ENCODE results near the gene BCO1. TPM values are rescaled to one million over a fixed set of nuclear protein-coding genes. Genes with fewer than 3 reads are reported as not detected.

BCO1 gene
- polyA plus RNA-seq, 2 donors, result 0.16 to 0.41 TPM

DNA sequence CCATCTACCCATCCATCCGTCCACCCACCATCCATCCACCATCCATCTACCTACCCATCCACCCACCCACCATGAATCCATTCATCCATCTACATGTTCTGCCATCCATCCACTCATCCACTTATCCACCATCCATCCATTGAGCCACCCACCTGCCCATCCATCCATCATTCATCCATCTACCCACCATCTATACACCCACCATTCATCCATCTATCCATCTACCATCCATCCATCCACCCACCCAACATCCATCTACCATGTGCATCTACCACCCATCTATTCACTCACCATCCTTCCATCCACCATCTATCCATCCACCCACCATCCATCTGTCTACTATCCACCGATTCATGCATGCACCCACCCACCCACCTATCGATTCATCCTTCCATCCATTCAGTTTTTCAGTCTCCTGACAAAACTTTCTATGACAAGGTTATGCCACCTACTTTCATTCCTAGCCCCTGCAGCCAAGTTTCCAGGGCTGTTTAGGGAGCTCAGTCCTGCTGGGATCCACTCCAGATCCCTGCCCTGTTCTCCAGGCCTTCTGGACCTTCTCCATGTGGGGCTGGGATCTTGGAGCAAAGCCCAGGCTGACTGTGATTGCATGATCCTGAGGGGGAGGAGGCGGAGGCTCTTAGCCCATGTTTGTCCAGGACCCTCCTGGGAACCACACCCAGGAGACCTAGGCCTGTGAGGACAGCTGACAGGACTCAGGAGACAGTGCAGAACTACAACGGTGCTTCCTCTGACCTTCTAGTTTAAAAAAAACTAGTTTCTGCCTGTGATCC is 27.4 kb downstream of the BCO1 start:
- 44 to 55% methylated on average over 5 of the region's 5 CpGs for WGBS, 2 donors
- Histone ChIP-seq H3K27ac (ENCODE audit: low read depth in 2 of 2, low read length in 1 of 2) (peak overlapping the region; percentile 85 to 90), H3K27me3 (ENCODE audit: control insufficient read depth in 1 of 2, insufficient read depth in 2 of 2, low read length in 2 of 2) (no peaks in the 10 kb centered on the region), H3K9me3 (ENCODE audit: control insufficient read depth in 2 of 2, insufficient read depth in 1 of 2, low read depth in 1 of 2, low read length in 1 of 2) (no peaks in the 10 kb centered on the region), H3K4me3 (ENCODE audit: low read depth in 1 of 2, low read length in 2 of 2) (no peak overlapping the region), H3K36me3 (ENCODE audit: control insufficient read depth in 2 of 2, insufficient read depth in 2 of 2, low read length in 1 of 2) (no peaks in the 10 kb centered on the region), H3K4me1 (ENCODE audit: control insufficient read depth in 2 of 2, insufficient read depth in 2 of 2, low read length in 1 of 2) (peaks cover 0 to 10% of the 10 kb centered on the region in 2 donors)

DNA sequence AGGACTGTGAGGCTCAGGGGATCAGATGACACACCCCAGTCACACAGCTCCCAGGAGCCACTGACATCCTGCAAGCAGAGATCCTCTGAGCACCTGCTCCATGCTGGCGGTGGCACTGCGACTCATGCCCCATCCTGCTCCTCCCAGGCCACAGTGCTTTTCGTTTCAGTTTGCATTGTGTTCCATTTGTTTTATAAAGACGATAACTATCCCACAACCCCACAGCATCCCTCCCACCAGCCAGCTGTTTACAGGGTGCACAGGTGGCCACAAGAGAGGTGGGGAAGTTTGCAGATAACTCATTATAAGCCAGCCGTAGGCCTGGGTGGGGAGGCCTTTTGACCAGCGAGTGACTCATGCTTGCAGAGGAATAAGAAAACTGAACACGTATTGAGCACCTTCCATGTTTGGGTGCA is 28.2 kb downstream of the BCO1 start:
- Histone ChIP-seq H3K27me3 (ENCODE audit: control insufficient read depth in 1 of 2, insufficient read depth in 2 of 2, low read length in 2 of 2) (no peaks in the 10 kb centered on the region), H3K4me3 (ENCODE audit: low read depth in 1 of 2, low read length in 2 of 2) (no peak overlapping the region), H3K9me3 (ENCODE audit: control insufficient read depth in 2 of 2, insufficient read depth in 1 of 2, low read depth in 1 of 2, low read length in 1 of 2) (no peaks in the 10 kb centered on the region), H3K27ac (ENCODE audit: low read depth in 2 of 2, low read length in 1 of 2) (peak overlapping the region; percentile 85 to 90), H3K4me1 (ENCODE audit: control insufficient read depth in 2 of 2, insufficient read depth in 2 of 2, low read length in 1 of 2) (peaks cover 0 to 10% of the 10 kb centered on the region in 2 donors), H3K36me3 (ENCODE audit: control insufficient read depth in 2 of 2, insufficient read depth in 2 of 2, low read length in 1 of 2) (no peaks in the 10 kb centered on the region)
- WGBS, 2 donors, result 38 to 42% methylated on average over 7 of the region's 7 CpGs

DNA sequence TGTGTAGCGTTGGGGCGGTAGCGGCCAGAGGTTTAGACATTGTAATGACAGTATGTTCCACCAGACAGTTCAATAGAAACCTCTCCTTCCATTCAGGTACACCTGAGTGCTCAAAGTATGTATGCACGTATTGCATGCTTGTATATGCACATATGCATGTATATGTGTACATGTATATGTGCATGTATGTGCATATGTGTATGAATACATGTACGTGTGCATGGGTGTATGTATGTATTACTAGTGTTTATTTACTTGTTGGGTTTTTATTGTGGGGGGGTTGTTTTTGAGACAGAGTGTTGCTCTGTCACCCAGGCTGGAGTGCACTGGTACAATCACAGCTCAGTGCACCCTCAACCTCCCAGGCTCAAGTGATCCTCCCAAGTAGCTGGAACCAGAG is 30.0 kb downstream of the BCO1 start:
- no peaks in the 10 kb centered on the region for H3K36me3 ChIP-seq (ENCODE audit: control insufficient read depth in 2 of 2, insufficient read depth in 2 of 2, low read length in 1 of 2)
- no peaks in the 10 kb centered on the region for H3K9me3 ChIP-seq (ENCODE audit: control insufficient read depth in 2 of 2, insufficient read depth in 1 of 2, low read depth in 1 of 2, low read length in 1 of 2)
- no peak overlapping the region for H3K27ac ChIP-seq (ENCODE audit: low read depth in 2 of 2, low read length in 1 of 2)
- 95 to 96% methylated on average over 5 of the region's 5 CpGs for WGBS, 2 donors
- H3K4me3 ChIP-seq (ENCODE audit: low read depth in 1 of 2, low read length in 2 of 2), result no peak overlapping the region
- no peaks in the 10 kb centered on the region for H3K27me3 ChIP-seq (ENCODE audit: control insufficient read depth in 1 of 2, insufficient read depth in 2 of 2, low read length in 2 of 2)
- H3K4me1 ChIP-seq (ENCODE audit: control insufficient read depth in 2 of 2, insufficient read depth in 2 of 2, low read length in 1 of 2), result peaks cover 2 to 13% of the 10 kb centered on the region in 2 donors

DNA sequence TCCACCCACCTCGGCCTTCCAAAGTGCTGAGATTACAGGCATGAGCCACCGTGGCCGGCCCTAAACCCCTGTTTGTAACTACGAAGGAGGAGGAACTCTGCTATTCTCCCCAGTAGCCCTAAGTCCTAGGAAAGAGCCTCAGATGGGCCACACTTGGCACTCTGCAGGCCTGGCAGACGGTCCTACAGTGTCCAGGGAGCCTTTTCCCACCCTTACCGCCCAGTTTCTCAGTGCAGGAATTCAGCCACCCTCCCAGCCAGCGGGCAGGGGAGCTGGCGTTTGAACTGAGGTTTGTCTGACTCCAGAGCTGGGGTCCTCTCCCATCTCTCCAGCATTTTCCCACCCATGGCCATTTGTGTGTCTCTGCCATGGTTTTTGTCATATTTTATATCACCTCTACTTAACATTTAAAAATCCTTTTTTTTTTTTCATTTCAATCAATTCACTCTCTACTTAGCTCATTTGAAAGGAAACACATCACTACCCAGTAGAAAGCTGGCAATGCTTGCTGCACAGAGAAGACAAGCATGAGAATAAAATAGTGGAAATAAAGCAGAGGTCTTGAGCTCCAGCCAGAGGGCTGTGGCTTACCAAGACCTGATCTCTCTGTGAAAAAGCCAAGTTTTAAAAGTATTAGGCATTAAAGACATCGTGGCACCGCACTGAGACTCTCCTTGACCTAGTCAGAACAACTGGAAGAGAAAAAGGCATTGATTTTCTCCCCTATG is 34.9 kb downstream of the BCO1 start:
- Histone ChIP-seq H3K27ac (ENCODE audit: low read depth in 2 of 2, low read length in 1 of 2) (peak overlapping the region; percentile 87 to 91), H3K27me3 (ENCODE audit: control insufficient read depth in 1 of 2, insufficient read depth in 2 of 2, low read length in 2 of 2) (no peaks in the 10 kb centered on the region), H3K9me3 (ENCODE audit: control insufficient read depth in 2 of 2, insufficient read depth in 1 of 2, low read depth in 1 of 2, low read length in 1 of 2) (no peaks in the 10 kb centered on the region), H3K36me3 (ENCODE audit: control insufficient read depth in 2 of 2, insufficient read depth in 2 of 2, low read length in 1 of 2) (no peaks in the 10 kb centered on the region), H3K4me3 (ENCODE audit: low read depth in 1 of 2, low read length in 2 of 2) (no peak overlapping the region), H3K4me1 (ENCODE audit: control insufficient read depth in 2 of 2, insufficient read depth in 2 of 2, low read length in 1 of 2) (peaks cover 4 to 20% of the 10 kb centered on the region in 2 donors)
- 63 to 69% methylated on average over 10 of the region's 10 CpGs for WGBS, 2 donors

DNA sequence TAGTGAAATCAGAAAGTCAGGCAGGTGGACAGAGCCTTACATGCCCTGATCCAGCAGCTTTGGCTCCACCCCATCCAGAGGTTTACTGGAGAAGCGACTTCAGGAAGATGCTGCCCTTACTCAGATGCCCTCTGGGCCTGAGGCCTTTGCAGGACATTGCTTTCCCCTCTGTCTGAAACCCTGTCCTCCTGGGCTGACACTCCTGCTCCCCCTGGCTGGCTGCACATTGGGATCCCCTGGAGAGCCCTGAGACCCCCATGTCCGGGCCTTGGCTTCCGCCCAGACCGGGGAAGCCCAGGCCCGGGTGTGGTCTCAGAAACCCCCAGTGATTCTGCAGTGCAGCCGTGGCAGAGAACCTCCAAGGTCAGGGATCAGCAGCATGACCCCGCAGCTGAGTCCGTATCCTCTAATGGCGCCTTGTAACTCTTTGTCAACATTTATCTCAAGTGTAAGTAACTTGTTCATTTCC is 36.6 kb downstream of the BCO1 start:
- no peaks in the 10 kb centered on the region for H3K36me3 ChIP-seq (ENCODE audit: control insufficient read depth in 2 of 2, insufficient read depth in 2 of 2, low read length in 1 of 2)
- no peak overlapping the region for H3K4me3 ChIP-seq (ENCODE audit: low read depth in 1 of 2, low read length in 2 of 2)
- peaks cover 4 to 22% of the 10 kb centered on the region in 2 donors for H3K4me1 ChIP-seq (ENCODE audit: control insufficient read depth in 2 of 2, insufficient read depth in 2 of 2, low read length in 1 of 2)
- no peaks in the 10 kb centered on the region for H3K27me3 ChIP-seq (ENCODE audit: control insufficient read depth in 1 of 2, insufficient read depth in 2 of 2, low read length in 2 of 2)
- peak overlapping the region; percentile 87 to 96 for H3K27ac ChIP-seq (ENCODE audit: low read depth in 2 of 2, low read length in 1 of 2)
- no peaks in the 10 kb centered on the region for H3K9me3 ChIP-seq (ENCODE audit: control insufficient read depth in 2 of 2, insufficient read depth in 1 of 2, low read depth in 1 of 2, low read length in 1 of 2)
- WGBS, 2 donors, result 70 to 71% methylated on average over 9 of the region's 9 CpGs

DNA sequence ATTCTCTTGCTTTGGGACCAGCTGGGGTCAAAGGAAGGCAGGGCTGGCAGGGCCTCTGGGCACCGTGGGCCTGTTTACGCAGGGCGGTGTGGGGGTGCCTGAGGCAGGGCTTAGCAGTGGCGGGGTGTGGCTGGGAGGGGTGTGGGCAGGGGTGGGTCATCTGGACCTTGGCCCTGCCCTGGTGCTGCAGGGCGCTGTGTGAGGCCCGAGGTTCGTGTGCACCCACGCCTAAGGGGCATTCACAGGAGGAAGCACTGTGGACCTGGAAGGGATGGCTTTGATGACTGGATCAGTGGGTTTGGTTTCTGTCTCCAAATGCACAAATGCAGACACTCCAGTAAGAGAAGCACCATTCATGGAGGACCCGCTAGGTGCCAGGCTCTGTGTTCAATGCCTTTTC is 37.3 kb downstream of the BCO1 start:
- no peaks in the 10 kb centered on the region for H3K9me3 ChIP-seq (ENCODE audit: control insufficient read depth in 2 of 2, insufficient read depth in 1 of 2, low read depth in 1 of 2, low read length in 1 of 2)
- H3K27me3 ChIP-seq (ENCODE audit: control insufficient read depth in 1 of 2, insufficient read depth in 2 of 2, low read length in 2 of 2), result no peaks in the 10 kb centered on the region
- peaks cover 4 to 22% of the 10 kb centered on the region in 2 donors for H3K4me1 ChIP-seq (ENCODE audit: control insufficient read depth in 2 of 2, insufficient read depth in 2 of 2, low read length in 1 of 2)
- H3K27ac ChIP-seq (ENCODE audit: low read depth in 2 of 2, low read length in 1 of 2), result peak overlapping the region; percentile 87 to 96
- no peak overlapping the region for H3K4me3 ChIP-seq (ENCODE audit: low read depth in 1 of 2, low read length in 2 of 2)
- 55 to 72% methylated on average over 9 of the region's 9 CpGs for WGBS, 2 donors
- no peaks in the 10 kb centered on the region for H3K36me3 ChIP-seq (ENCODE audit: control insufficient read depth in 2 of 2, insufficient read depth in 2 of 2, low read length in 1 of 2)

DNA sequence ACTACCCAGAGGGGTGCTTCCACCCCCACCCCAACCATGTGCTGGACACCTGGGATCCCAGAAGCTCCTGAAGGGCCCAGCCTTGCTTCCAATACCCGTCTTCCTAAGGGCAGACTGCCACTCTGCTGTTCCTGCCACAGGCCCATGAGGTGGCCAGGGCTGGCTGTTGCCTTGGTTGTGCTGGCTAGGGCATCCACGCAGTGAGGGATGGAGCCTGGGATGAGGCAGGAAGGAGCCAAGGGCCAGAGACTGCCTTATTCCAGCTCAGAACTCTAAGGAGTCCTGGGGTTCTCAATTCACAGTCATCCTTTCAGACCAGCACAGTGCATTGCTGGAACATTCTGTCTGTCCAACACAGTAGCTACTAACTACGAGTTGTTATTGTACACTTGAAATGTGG is 37.8 kb downstream of the BCO1 start:
- Histone ChIP-seq H3K27me3 (ENCODE audit: control insufficient read depth in 1 of 2, insufficient read depth in 2 of 2, low read length in 2 of 2) (no peaks in the 10 kb centered on the region), H3K9me3 (ENCODE audit: control insufficient read depth in 2 of 2, insufficient read depth in 1 of 2, low read depth in 1 of 2, low read length in 1 of 2) (no peaks in the 10 kb centered on the region), H3K4me3 (ENCODE audit: low read depth in 1 of 2, low read length in 2 of 2) (no peak overlapping the region), H3K36me3 (ENCODE audit: control insufficient read depth in 2 of 2, insufficient read depth in 2 of 2, low read length in 1 of 2) (no peaks in the 10 kb centered on the region), H3K27ac (ENCODE audit: low read depth in 2 of 2, low read length in 1 of 2) (peak overlapping the region; percentile 87 to 96), H3K4me1 (ENCODE audit: control insufficient read depth in 2 of 2, insufficient read depth in 2 of 2, low read length in 1 of 2) (peaks cover 4 to 22% of the 10 kb centered on the region in 2 donors)
- 83 to 86% methylated on average over 3 of the region's 3 CpGs for WGBS, 2 donors

DNA sequence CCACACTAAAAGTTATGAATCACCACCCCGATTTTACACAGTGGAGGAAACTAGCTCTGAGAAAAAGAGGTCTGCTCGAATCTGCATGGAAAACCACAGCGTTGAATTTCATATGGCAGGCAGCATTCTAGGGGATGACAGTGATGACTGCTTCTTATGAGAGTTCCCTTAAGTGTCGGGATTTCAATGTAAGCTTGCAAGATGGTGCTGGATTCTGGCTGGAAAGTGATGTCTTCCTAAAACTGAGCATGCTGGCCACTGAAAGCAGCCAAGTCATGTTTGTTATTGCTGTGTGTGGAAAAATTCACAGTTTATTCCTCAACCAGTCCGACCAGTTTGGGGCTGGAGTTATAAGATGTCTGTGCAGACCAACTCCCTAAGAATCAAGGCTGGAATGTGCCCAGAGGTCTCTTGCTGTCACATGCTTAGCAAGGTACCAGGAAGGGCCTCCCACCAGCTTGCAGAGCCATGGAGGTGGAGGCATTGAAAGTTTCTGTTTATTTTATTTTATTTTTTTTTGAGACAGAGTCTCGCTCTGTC is 39.1 kb downstream of the BCO1 start:
- H3K36me3 ChIP-seq (ENCODE audit: control insufficient read depth in 2 of 2, insufficient read depth in 2 of 2, low read length in 1 of 2), result no peaks in the 10 kb centered on the region
- no peaks in the 10 kb centered on the region for H3K9me3 ChIP-seq (ENCODE audit: control insufficient read depth in 2 of 2, insufficient read depth in 1 of 2, low read depth in 1 of 2, low read length in 1 of 2)
- no peak overlapping the region for H3K4me3 ChIP-seq (ENCODE audit: low read depth in 1 of 2, low read length in 2 of 2)
- H3K27ac ChIP-seq (ENCODE audit: low read depth in 2 of 2, low read length in 1 of 2), result peak overlapping the region; percentile 87 to 96
- peaks cover 4 to 22% of the 10 kb centered on the region in 2 donors for H3K4me1 ChIP-seq (ENCODE audit: control insufficient read depth in 2 of 2, insufficient read depth in 2 of 2, low read length in 1 of 2)
- 45 to 57% methylated on average over 6 of the region's 6 CpGs for WGBS, 2 donors
- no peaks in the 10 kb centered on the region for H3K27me3 ChIP-seq (ENCODE audit: control insufficient read depth in 1 of 2, insufficient read depth in 2 of 2, low read length in 2 of 2)

DNA sequence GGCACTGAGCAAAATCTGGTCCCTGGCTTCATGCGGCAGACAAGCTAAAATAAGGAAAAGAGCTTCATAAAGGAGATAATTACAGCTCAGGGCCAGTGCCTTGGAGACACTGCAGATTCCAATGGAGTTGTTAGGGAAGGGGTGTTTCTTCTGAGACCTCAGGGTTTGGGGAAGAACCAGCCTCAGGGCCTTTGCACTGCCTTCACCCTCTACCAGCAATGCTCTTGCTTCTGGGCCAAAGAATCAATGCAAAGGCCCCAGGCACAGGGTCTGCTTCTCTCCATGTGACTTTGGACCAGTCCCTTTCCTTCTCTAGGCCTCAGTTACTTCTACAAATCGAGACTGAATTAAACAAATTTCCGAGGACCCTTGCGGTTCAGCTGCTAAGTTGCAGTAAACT is 40.0 kb downstream of the BCO1 start:
- H3K36me3 ChIP-seq (ENCODE audit: control insufficient read depth in 2 of 2, insufficient read depth in 2 of 2, low read length in 1 of 2), result no peaks in the 10 kb centered on the region

More for the DNA sequence above, 40.0 kb downstream of the BCO1 start:
- peaks cover 2 to 20% of the 10 kb centered on the region in 2 donors for H3K4me1 ChIP-seq (ENCODE audit: control insufficient read depth in 2 of 2, insufficient read depth in 2 of 2, low read length in 1 of 2)
- H3K27me3 ChIP-seq (ENCODE audit: control insufficient read depth in 1 of 2, insufficient read depth in 2 of 2, low read length in 2 of 2), result no peaks in the 10 kb centered on the region
- H3K9me3 ChIP-seq (ENCODE audit: control insufficient read depth in 2 of 2, insufficient read depth in 1 of 2, low read depth in 1 of 2, low read length in 1 of 2), result no peaks in the 10 kb centered on the region
- no peak overlapping the region for H3K4me3 ChIP-seq (ENCODE audit: low read depth in 1 of 2, low read length in 2 of 2)
- peak overlapping the region; percentile 87 to 96 for H3K27ac ChIP-seq (ENCODE audit: low read depth in 2 of 2, low read length in 1 of 2)
- WGBS, 2 donors, result 93 to 96% methylated on average over 4 of the region's 4 CpGs

All from esophagus (tissue), 2 donors.